Liver (tissue), 9 donors: Measurements from ENCODE around the gene RALGAPA2. TPM values are rescaled to one million over a fixed set of nuclear protein-coding genes. Genes with fewer than 3 reads are reported as not detected.

Experiments
- DNase-seq: peaks from one replicate; pipeline ENCODE4 v3.0.0-alpha.2; 2017; ENCODE audit warnings: low spot score
- H3K27ac ChIP-seq, 2 donors: one replicate each; pipeline ENCODE4 v1.7.0; 2013; ENCODE audit warnings: inconsistent platforms in 2 of 2, low read length in 2 of 2, control low read depth in 1 of 2, low read depth in 1 of 2, mild to moderate bottlenecking in 1 of 2
- H3K27me3 ChIP-seq, 4 donors: one replicate each; pipeline versions ENCODE4 v1.6.1 to v1.7.0; 2013; ENCODE audit warnings: low read length in 3 of 4, inconsistent platforms in 1 of 4, mild to moderate bottlenecking in 1 of 4, moderate library complexity in 1 of 4; ENCODE audit not compliant: control insufficient read depth in 4 of 4, insufficient read depth in 4 of 4
- H3K36me3 ChIP-seq, 4 donors: one replicate each; pipeline versions ENCODE4 v1.6.1 to v1.7.0; 2013; ENCODE audit warnings: low read length in 3 of 4, mild to moderate bottlenecking in 3 of 4, low read depth in 1 of 4, moderate library complexity in 1 of 4; ENCODE audit not compliant: control insufficient read depth in 4 of 4, insufficient read depth in 3 of 4
- H3K4me1 ChIP-seq, 4 donors: one replicate each; pipeline versions ENCODE4 v1.6.1 to v1.7.0; 2013; ENCODE audit warnings: low read length in 3 of 4, mild to moderate bottlenecking in 3 of 4, moderate library complexity in 1 of 4; ENCODE audit not compliant: control insufficient read depth in 4 of 4, insufficient read depth in 4 of 4
- H3K4me3 ChIP-seq, 3 donors: one replicate each; pipeline versions ENCODE4 v1.6.1 to v1.7.0; 2013; ENCODE audit warnings: low read length in 3 of 3, control low read depth in 1 of 3, low read depth in 1 of 3, mild to moderate bottlenecking in 1 of 3
- H3K9ac ChIP-seq, 2 donors: one replicate each; pipeline ENCODE4 v1.7.0; 2013; ENCODE audit warnings: low read length in 2 of 2, mild to moderate bottlenecking in 2 of 2, moderate library complexity in 2 of 2, control low read depth in 1 of 2, low read depth in 1 of 2
- H3K9me3 ChIP-seq, 4 donors: one replicate each; pipeline versions ENCODE4 v1.6.1 to v1.7.0; 2013; ENCODE audit warnings: low read length in 3 of 4; ENCODE audit not compliant: control insufficient read depth in 4 of 4
- EGR1 ChIP-seq, 2 donors: IDR thresholded peaks; 2 replicates each; pipeline ENCODE4 v1.6.1; 2016 to 2018; ENCODE audit warnings: antibody characterized with exemption in 2 of 2, low read depth in 2 of 2
- FOXA1 ChIP-seq: IDR thresholded peaks from 2 replicates; pipeline ENCODE4 v1.6.1; 2016; ENCODE audit warnings: antibody characterized with exemption
- FOXA2 ChIP-seq: IDR thresholded peaks from 2 replicates; pipeline ENCODE4 v1.6.1; 2016; ENCODE audit warnings: antibody characterized with exemption
- GABPA ChIP-seq, 2 donors: IDR thresholded peaks in 1 of 2; conservative IDR thresholded peaks in 1 of 2; 2 replicates each; pipeline ENCODE4 v1.6.1; 2016; ENCODE audit warnings: antibody characterized with exemption in 2 of 2, mild to moderate bottlenecking in 1 of 2, moderate library complexity in 1 of 2
- HNF4A ChIP-seq, 2 donors: conservative IDR thresholded peaks; 2 replicates each; pipeline ENCODE4 v1.6.1; 2016; ENCODE audit warnings: antibody characterized with exemption in 2 of 2, mild to moderate bottlenecking in 2 of 2
- HNF4G ChIP-seq: IDR thresholded peaks from 2 replicates; pipeline ENCODE4 v1.6.1; 2016; ENCODE audit warnings: antibody characterized with exemption
- JUND ChIP-seq, 2 donors: IDR thresholded peaks; 2 replicates each; pipeline ENCODE4 v1.6.1; 2016; ENCODE audit warnings: antibody characterized with exemption in 2 of 2
- MAX ChIP-seq: IDR thresholded peaks from 2 replicates; pipeline ENCODE4 v1.6.1; 2016; ENCODE audit warnings: antibody characterized with exemption
- NR2F2 ChIP-seq: IDR thresholded peaks from 2 replicates; pipeline ENCODE4 v1.6.1; 2016; ENCODE audit warnings: antibody characterized with exemption
- RAD21 ChIP-seq, 2 donors: IDR thresholded peaks; 2 replicates each; pipeline ENCODE4 v1.6.1; 2016; ENCODE audit warnings: antibody characterized with exemption in 2 of 2, mild to moderate bottlenecking in 2 of 2
- RXRA ChIP-seq, 2 donors: IDR thresholded peaks; 2 replicates each; pipeline ENCODE4 v1.6.1; 2017 to 2018; ENCODE audit warnings: antibody characterized with exemption in 2 of 2, mild to moderate bottlenecking in 1 of 2
- SP1 ChIP-seq: IDR thresholded peaks from 2 replicates; pipeline ENCODE4 v1.6.1; 2018; ENCODE audit warnings: antibody characterized with exemption, mild to moderate bottlenecking
- TAF1 ChIP-seq: conservative IDR thresholded peaks from 2 replicates; pipeline ENCODE4 v1.6.1; 2016; ENCODE audit warnings: antibody characterized with exemption, mild to moderate bottlenecking
- YY1 ChIP-seq: IDR thresholded peaks from 2 replicates; pipeline ENCODE4 v1.6.1; 2016; ENCODE audit warnings: antibody characterized with exemption, mild to moderate bottlenecking
- WGBS: extraction: QIAGEN DNeasy Blood & Tissue Kit; methylation state at CpG from one replicate; pipeline ENCODE4 v1.1.7; 2013; 5-methylcytosine and 5-hydroxymethylcytosine counted together
- polyA plus RNA-seq, 2 donors: library from polyadenylated mRNA; stranded (reverse) in 1 of 2; unstranded in 1 of 2; fragments of 200-250 nt in 1 of 2; fragments of >200 nt in 1 of 2; fragmentation: Nextera tagmentation in 1 of 2; extraction: Ambion mirVana in 1 of 2; gene quantifications; one replicate each; pipeline versions ENCODE4 v1.2.1 to v1.2.3, GENCODE V29; 2013 to 2015
- total RNA-seq, 2 donors: library from RNA; depleted of rRNA; stranded (reverse); fragments of >200 nt; gene quantifications; one replicate each; pipeline ENCODE4 v1.2.3, GENCODE V29; 2014
- TF ChIP-seq, protein P1 (sequence below): IDR thresholded peaks from 2 replicates; pipeline ENCODE4 v1.6.1; 2016; ENCODE audit warnings: antibody characterized with exemption, mild to moderate bottlenecking
- TF ChIP-seq, protein P2 (sequence below): IDR thresholded peaks from 2 replicates; pipeline ENCODE4 v1.6.1; 2016; ENCODE audit warnings: antibody characterized with exemption
- TF ChIP-seq, protein P3 (sequence below): IDR thresholded peaks from 2 replicates; pipeline ENCODE4 v1.6.1; 2016; ENCODE audit warnings: antibody characterized with exemption
- donor health status: healthy.
- donor health status: healthy.
- donor health status: healthy.
- donor health status: healthy.
- donor health status: healthy.

RALGAPA2 gene
- total and polyA plus RNA-seq, 4 donors, result 14.8 to 89.9 (median 25.1) TPM

- H3K4me1 ChIP-seq, result peaks cover 10 to 42% (median 25%) of the 10 kb centered on the region in 4 donors
- H3K9me3 ChIP-seq, result no peaks in the 10 kb centered on the region
- H3K4me3 ChIP-seq, result no peak overlapping the region
- no peak overlapping the region for H3K9ac ChIP-seq
- H3K27ac ChIP-seq, result peak overlapping the region; percentile 64 to 84
- peak; percentile 16 for TF ChIP-seq YY1
- TF ChIP-seq HNF4G, result no peak
- TF ChIP-seq, protein P1, sequence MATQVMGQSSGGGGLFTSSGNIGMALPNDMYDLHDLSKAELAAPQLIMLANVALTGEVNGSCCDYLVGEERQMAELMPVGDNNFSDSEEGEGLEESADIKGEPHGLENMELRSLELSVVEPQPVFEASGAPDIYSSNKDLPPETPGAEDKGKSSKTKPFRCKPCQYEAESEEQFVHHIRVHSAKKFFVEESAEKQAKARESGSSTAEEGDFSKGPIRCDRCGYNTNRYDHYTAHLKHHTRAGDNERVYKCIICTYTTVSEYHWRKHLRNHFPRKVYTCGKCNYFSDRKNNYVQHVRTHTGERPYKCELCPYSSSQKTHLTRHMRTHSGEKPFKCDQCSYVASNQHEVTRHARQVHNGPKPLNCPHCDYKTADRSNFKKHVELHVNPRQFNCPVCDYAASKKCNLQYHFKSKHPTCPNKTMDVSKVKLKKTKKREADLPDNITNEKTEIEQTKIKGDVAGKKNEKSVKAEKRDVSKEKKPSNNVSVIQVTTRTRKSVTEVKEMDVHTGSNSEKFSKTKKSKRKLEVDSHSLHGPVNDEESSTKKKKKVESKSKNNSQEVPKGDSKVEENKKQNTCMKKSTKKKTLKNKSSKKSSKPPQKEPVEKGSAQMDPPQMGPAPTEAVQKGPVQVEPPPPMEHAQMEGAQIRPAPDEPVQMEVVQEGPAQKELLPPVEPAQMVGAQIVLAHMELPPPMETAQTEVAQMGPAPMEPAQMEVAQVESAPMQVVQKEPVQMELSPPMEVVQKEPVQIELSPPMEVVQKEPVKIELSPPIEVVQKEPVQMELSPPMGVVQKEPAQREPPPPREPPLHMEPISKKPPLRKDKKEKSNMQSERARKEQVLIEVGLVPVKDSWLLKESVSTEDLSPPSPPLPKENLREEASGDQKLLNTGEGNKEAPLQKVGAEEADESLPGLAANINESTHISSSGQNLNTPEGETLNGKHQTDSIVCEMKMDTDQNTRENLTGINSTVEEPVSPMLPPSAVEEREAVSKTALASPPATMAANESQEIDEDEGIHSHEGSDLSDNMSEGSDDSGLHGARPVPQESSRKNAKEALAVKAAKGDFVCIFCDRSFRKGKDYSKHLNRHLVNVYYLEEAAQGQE, result peak; percentile 16
- peak; percentile 12 for TF ChIP-seq MAX
- peak; percentile 59 for TF ChIP-seq FOXA2
- TF ChIP-seq GABPA (IDR thresholded peaks at IDR 0.05 in 1 of 2, conservative IDR thresholded peaks at IDR 0.05 in 1 of 2), result no peak
- peak in 1 of 2 donors; percentile 51 for TF ChIP-seq RXRA (IDR thresholded peaks at IDR 0.05)
- TF ChIP-seq HNF4A (conservative IDR thresholded peaks at IDR 0.05), result peak; percentile 35 to 57
- TF ChIP-seq, protein P2, sequence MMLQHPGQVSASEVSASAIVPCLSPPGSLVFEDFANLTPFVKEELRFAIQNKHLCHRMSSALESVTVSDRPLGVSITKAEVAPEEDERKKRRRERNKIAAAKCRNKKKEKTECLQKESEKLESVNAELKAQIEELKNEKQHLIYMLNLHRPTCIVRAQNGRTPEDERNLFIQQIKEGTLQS, result peak; percentile 18
- no peak for TF ChIP-seq NR2F2
- TF ChIP-seq TAF1, result no peak
- peak; percentile 10 for TF ChIP-seq SP1
- TF ChIP-seq EGR1 (IDR thresholded peaks at IDR 0.05; ENCODE audit: low read depth in 2 of 2), result no peak
- TF ChIP-seq FOXA1, result no peak
- TF ChIP-seq RAD21 (IDR thresholded peaks at IDR 0.05), result peak; percentile 17 to 18
- TF ChIP-seq, protein P3, sequence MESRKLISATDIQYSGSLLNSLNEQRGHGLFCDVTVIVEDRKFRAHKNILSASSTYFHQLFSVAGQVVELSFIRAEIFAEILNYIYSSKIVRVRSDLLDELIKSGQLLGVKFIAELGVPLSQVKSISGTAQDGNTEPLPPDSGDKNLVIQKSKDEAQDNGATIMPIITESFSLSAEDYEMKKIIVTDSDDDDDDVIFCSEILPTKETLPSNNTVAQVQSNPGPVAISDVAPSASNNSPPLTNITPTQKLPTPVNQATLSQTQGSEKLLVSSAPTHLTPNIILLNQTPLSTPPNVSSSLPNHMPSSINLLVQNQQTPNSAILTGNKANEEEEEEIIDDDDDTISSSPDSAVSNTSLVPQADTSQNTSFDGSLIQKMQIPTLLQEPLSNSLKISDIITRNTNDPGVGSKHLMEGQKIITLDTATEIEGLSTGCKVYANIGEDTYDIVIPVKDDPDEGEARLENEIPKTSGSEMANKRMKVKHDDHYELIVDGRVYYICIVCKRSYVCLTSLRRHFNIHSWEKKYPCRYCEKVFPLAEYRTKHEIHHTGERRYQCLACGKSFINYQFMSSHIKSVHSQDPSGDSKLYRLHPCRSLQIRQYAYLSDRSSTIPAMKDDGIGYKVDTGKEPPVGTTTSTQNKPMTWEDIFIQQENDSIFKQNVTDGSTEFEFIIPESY, result peak; percentile 50
- no peak for TF ChIP-seq JUND (IDR thresholded peaks at IDR 0.05)
- no peaks in the 10 kb centered on the region for H3K27me3 ChIP-seq
- no peaks in the 10 kb centered on the region for H3K36me3 ChIP-seq
- no peak for DNase-seq
- 36% methylated on average over 3 of the region's 3 CpGs for WGBS
These were observed 13.3 kb downstream of the RALGAPA2 start for GRCh38 chr20:20699144-20699543.

DNA sequence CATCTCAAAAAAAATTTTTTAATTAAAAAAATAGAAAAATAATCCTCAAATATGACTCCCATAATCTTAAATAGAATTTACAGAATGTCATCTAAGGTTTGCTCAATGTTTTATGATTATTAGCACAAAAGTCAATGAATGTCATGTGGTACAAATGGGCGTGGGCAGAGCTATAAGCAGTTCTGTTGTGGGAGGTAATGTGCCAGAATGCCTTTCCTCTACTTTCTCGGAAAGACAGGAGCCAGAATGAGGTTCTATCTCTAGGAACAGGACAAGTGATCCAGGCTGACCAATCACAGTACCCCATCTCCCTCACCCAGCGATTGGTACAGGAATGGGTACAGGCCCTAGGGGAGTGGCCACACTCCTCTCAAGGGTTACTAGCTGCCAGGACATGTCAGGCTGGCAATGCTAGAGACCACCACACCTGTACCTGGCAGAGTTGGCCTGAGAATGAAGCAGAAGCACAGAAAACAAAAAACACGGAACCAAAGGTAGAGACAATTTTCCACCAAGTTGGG lies 15.1 kb downstream of the RALGAPA2 start:
- WGBS, result 85% methylated on average over 4 of the region's 4 CpGs
- TF ChIP-seq, protein P3, result no peak
- TF ChIP-seq, protein P1, result no peak
- H3K27ac ChIP-seq, result peak overlapping the region; percentile 11 to 67
- H3K4me3 ChIP-seq, result no peak overlapping the region
- peaks cover 11 to 43% (median 29%) of the 10 kb centered on the region in 4 donors for H3K4me1 ChIP-seq
- H3K9me3 ChIP-seq, result no peaks in the 10 kb centered on the region
- no peaks in the 10 kb centered on the region for H3K27me3 ChIP-seq
- H3K9ac ChIP-seq, result no peak overlapping the region
- DNase-seq, result no peak
- no peaks in the 10 kb centered on the region for H3K36me3 ChIP-seq
